Osteoblast (primary cell): ENCODE results near the gene SASH3. TPM values are rescaled to one million over a fixed set of nuclear protein-coding genes. Genes with fewer than 3 reads are reported as not detected.

Experiments used
- DNase-seq: peaks from one replicate; pipeline ENCODE4 v3.0.0; 2011; ENCODE audit warnings: low spot score, mixed read lengths; ENCODE audit not compliant: insufficient read length; ENCODE audit errors: missing footprints
- H2AFZ ChIP-seq: 2 replicates; pipeline ENCODE4 v1.6.0; 2011; ENCODE audit warnings: mild to moderate bottlenecking, low read length
- H3K27ac ChIP-seq: 2 replicates; pipeline ENCODE4 v1.5.1; 2011; ENCODE audit warnings: mild to moderate bottlenecking, low read depth, low read length, moderate library complexity
- H3K27me3 ChIP-seq: 2 replicates; pipeline ENCODE4 v1.6.0; 2012; ENCODE audit warnings: mild to moderate bottlenecking, control low read depth, inconsistent platforms, low read length, moderate library complexity; ENCODE audit not compliant: insufficient read depth
- H3K36me3 ChIP-seq: 2 replicates; pipeline ENCODE4 v1.5.1; 2011; ENCODE audit warnings: mild to moderate bottlenecking, low read length, control low read depth, moderate library complexity; ENCODE audit not compliant: insufficient read depth
- H3K4me1 ChIP-seq: 2 replicates; pipeline ENCODE4 v1.5.1; 2011; ENCODE audit warnings: mild to moderate bottlenecking, low read length, control low read depth, moderate library complexity; ENCODE audit not compliant: insufficient read depth
- H3K4me2 ChIP-seq: 2 replicates; pipeline ENCODE4 v1.6.0; 2011; ENCODE audit warnings: mild to moderate bottlenecking, low read length; ENCODE audit not compliant: insufficient read depth
- H3K4me3 ChIP-seq: fragments of 200-600 bp; sonication (generic); 3 replicates; pipeline ENCODE4 v1.5.1; 2012; ENCODE audit warnings: mild to moderate bottlenecking, low read length, inconsistent platforms; ENCODE audit not compliant: insufficient read depth
- H3K79me2 ChIP-seq: 2 replicates; pipeline ENCODE4 v1.6.0; 2012; ENCODE audit warnings: mild to moderate bottlenecking, low read length, control low read depth, inconsistent platforms; ENCODE audit not compliant: insufficient read depth
- H3K9me3 ChIP-seq: 2 replicates; pipeline ENCODE4 v1.5.1; 2011; ENCODE audit warnings: low read depth, low read length, control low read depth
- H4K20me1 ChIP-seq: 2 replicates; pipeline ENCODE4 v1.6.0; 2012; ENCODE audit warnings: mild to moderate bottlenecking, low read length, control low read depth; ENCODE audit not compliant: insufficient read depth
- CTCF ChIP-seq: IDR thresholded peaks from 2 replicates; pipeline ENCODE4 v1.5.1; 2011; ENCODE audit warnings: mild to moderate bottlenecking, low read depth, low read length, moderate library complexity; ENCODE audit errors: extremely low read depth
- total RNA-seq: library from RNA; depleted of rRNA; stranded (reverse); fragments of >200 nt; gene quantifications from 2 replicates; pipeline ENCODE4 v1.2.3, GENCODE V29; 2012

The SASH3 gene
- total RNA-seq, 1 donor, result not detected

- no peak for TF ChIP-seq CTCF
- Histone ChIP-seq H3K4me1 (no peaks in the 10 kb centered on the region), H4K20me1 (no peaks in the 10 kb centered on the region)
Measured at GRCh38 chrX:129790146-129790545, 10.4 kb downstream of the SASH3 start.

GRCh38 chrX:129790808-129791207 is 11.1 kb downstream of the SASH3 start:
- Histone ChIP-seq H3K36me3 (no peaks in the 10 kb centered on the region), H3K79me2 (no peaks in the 10 kb centered on the region), H3K27me3 (no peaks in the 10 kb centered on the region), H4K20me1 (no peaks in the 10 kb centered on the region), H3K9me3 (no peaks in the 10 kb centered on the region), H3K4me1 (no peaks in the 10 kb centered on the region), H3K27ac (no peak overlapping the region), H2AFZ (no peak overlapping the region), H3K4me2 (no peak overlapping the region), H3K4me3 (no peak overlapping the region)
- no peak for DNase-seq
- no peak for TF ChIP-seq CTCF

More at GRCh38 chrX:129790146-129790545, 10.4 kb downstream of the SASH3 start:
- peak; percentile 25 for DNase-seq
- Histone ChIP-seq H3K27ac (no peak overlapping the region), H3K4me2 (no peak overlapping the region), H3K27me3 (no peaks in the 10 kb centered on the region), H3K4me3 (no peak overlapping the region), H3K9me3 (no peaks in the 10 kb centered on the region), H3K36me3 (no peaks in the 10 kb centered on the region), H3K79me2 (no peaks in the 10 kb centered on the region), H2AFZ (no peak overlapping the region)

- Histone ChIP-seq H3K27ac (no peak overlapping the region), H3K27me3 (no peaks in the 10 kb centered on the region), H3K4me2 (no peak overlapping the region), H3K9me3 (no peaks in the 10 kb centered on the region), H4K20me1 (no peaks in the 10 kb centered on the region), H3K79me2 (no peaks in the 10 kb centered on the region), H3K4me1 (no peaks in the 10 kb centered on the region), H3K36me3 (no peaks in the 10 kb centered on the region), H2AFZ (no peak overlapping the region), H3K4me3 (no peak overlapping the region)
- no peak for TF ChIP-seq CTCF
- DNase-seq, result peak; percentile 25
Measured at GRCh38 chrX:129791336-129791735, 11.6 kb downstream of the SASH3 start.

GRCh38 chrX:129791961-129792570 is 12.3 kb downstream of the SASH3 start:
- Histone ChIP-seq H4K20me1 (no peaks in the 10 kb centered on the region), H3K27ac (no peak overlapping the region), H3K4me3 (no peak overlapping the region), H3K9me3 (no peaks in the 10 kb centered on the region), H3K4me2 (no peak overlapping the region), H3K27me3 (no peaks in the 10 kb centered on the region), H2AFZ (no peak overlapping the region), H3K36me3 (no peaks in the 10 kb centered on the region), H3K4me1 (no peaks in the 10 kb centered on the region), H3K79me2 (no peaks in the 10 kb centered on the region)
- DNase-seq, result peak; percentile 14
- no peak for TF ChIP-seq CTCF
